ENCODE measurements around the gene GPC5. TPM values are rescaled to one million over a fixed set of nuclear protein-coding genes. Genes with fewer than 3 reads are reported as not detected.

GPC5 gene
- total and polyA plus RNA-seq, 2 of the 8 experiments (the other 6 are each of a cell fraction or from before 2014, with no cell fraction given) = 0.20 to 0.39 TPM

GRCh38 chr13:91909617-91910016, 511.2 kb downstream of the GPC5 start:
- Histone ChIP-seq H4K91ac (replicated peaks; ENCODE audit: insufficient read length, low read length) (no peak overlapping the region), H3K4me2 (ENCODE audit: insufficient read depth in 1 of 2, low read depth in 2 of 2, low read length in 2 of 2) (no peak overlapping the region), H3K23me2 (ENCODE audit: low read depth, low read length) (no peaks in the 10 kb centered on the region), H2AK5ac (ENCODE audit: low read depth, low read length) (no peak overlapping the region), H3K4me1 (replicated peaks in 1 of 4; ENCODE audit: control insufficient read depth in 3 of 4, insufficient read depth in 4 of 4, low read length in 3 of 4) (no peaks in the 10 kb centered on the region), H3K79me2 (ENCODE audit: control insufficient read depth in 1 of 2, insufficient read depth in 2 of 2, low read length in 2 of 2) (no peaks in the 10 kb centered on the region), H3K36me3 (ENCODE audit: control insufficient read depth in 2 of 4, insufficient read depth in 4 of 4, low read length in 3 of 4) (no peaks in the 10 kb centered on the region), H3K27me3 (replicated peaks in 1 of 4; ENCODE audit: control insufficient read depth in 3 of 4, extremely low read depth in 1 of 4, insufficient read depth in 3 of 4, low read length in 3 of 4) (no peaks in the 10 kb centered on the region), H2BK5ac (ENCODE audit: low read depth, low read length) (no peak overlapping the region), H3K14ac (ENCODE audit: insufficient read length) (no peak overlapping the region), H2BK15ac (ENCODE audit: low read length) (no peak overlapping the region), H4K8ac (ENCODE audit: extremely low read depth, insufficient read depth, low read length) (no peak overlapping the region), H2AFZ (ENCODE audit: low read length) (no peak overlapping the region), H3K23ac (ENCODE audit: insufficient read length) (no peak overlapping the region), H2BK20ac (ENCODE audit: low read length) (no peak overlapping the region), H4K5ac (ENCODE audit: insufficient read length, low read depth, low read length) (no peak overlapping the region), H4K20me1 (replicated peaks in 1 of 2; ENCODE audit: control insufficient read depth in 1 of 2, insufficient read depth in 2 of 2, low read length in 2 of 2) (no peaks in the 10 kb centered on the region), H3K27ac (ENCODE audit: low read depth, low read length) (no peak overlapping the region), H3K4ac (replicated peaks; ENCODE audit: insufficient read length, low read depth, low read length) (no peak overlapping the region), H3K9ac (replicated peaks in 1 of 4; ENCODE audit: extremely low read depth in 1 of 4, low read depth in 3 of 4, low read length in 3 of 4) (no peak overlapping the region), H3K9me3 (ENCODE audit: insufficient read depth in 2 of 2, low read depth in 1 of 2, low read length in 1 of 2) (no peaks in the 10 kb centered on the region), H3K79me1 (ENCODE audit: low read depth, low read length) (no peaks in the 10 kb centered on the region), H2BK12ac (ENCODE audit: low read depth, low read length) (no peak overlapping the region), H3K18ac (ENCODE audit: extremely low read depth, low read length) (no peak overlapping the region), H2BK120ac (replicated peaks; ENCODE audit: low read depth, low read length) (no peak overlapping the region), H3K56ac (replicated peaks; ENCODE audit: insufficient read length, low read depth, low read length) (no peak overlapping the region), H3K4me3 (ENCODE audit: extremely low read depth in 1 of 4, insufficient read depth in 2 of 4, low read depth in 3 of 4, low read length in 4 of 4) (no peak overlapping the region)
- whole genome bisulfite sequencing, 2 experiments (ENCODE audit: extremely low coverage in 1 of 2, insufficient coverage in 1 of 2, insufficient read length in 1 of 2, insufficient replicate concordance in 2 of 2, low coverage in 1 of 2, low lambda C conversion rate in 2 of 2, missing lambda C conversion rate in 1 of 2) = 83% methylated on average over 2 of the region's 2 CpGs; no CpG with 5 or more reads in 1 of the 2 experiments
- FAIRE-seq (no peak), DNase-seq (ENCODE audit: low read depth in 1 of 2, low spot score in 2 of 2) (no peak)
- ChIA-PET POLR2A (ENCODE audit: partially characterized antibody) (no interaction called here), CTCF (ENCODE audit: partially characterized antibody) (no interaction called here)
- no peak for TF ChIP-seq POLR2A (IDR thresholded peaks at IDR 0.05; ENCODE audit: control extremely low read depth in 1 of 2, low read depth in 2 of 2, low read length in 2 of 2)
- no peak for TF ChIP-seq TEAD4 (IDR thresholded peaks at IDR 0.05; ENCODE audit: low read depth, low read length)
- no peak for TF ChIP-seq CBX5 (IDR thresholded peaks at IDR 0.05; ENCODE audit: low read depth, low read length)
- no peak for TF ChIP-seq YY1 (IDR thresholded peaks at IDR 0.05; ENCODE audit: low read depth, low read length)
- no peak for TF ChIP-seq GABPA (IDR thresholded peaks at IDR 0.05; ENCODE audit: borderline replicate concordance, insufficient read depth, low read length)

Data from H1 (cell line).